ENCODE measurements around the gene KCNH2. TPM values are rescaled to one million over a fixed set of nuclear protein-coding genes. Genes with fewer than 3 reads are reported as not detected.

Gene KCNH2
- total RNA-seq, 4 donors from 2014 or later = 0.15 to 1.1 (median 0.36) TPM

DNA sequence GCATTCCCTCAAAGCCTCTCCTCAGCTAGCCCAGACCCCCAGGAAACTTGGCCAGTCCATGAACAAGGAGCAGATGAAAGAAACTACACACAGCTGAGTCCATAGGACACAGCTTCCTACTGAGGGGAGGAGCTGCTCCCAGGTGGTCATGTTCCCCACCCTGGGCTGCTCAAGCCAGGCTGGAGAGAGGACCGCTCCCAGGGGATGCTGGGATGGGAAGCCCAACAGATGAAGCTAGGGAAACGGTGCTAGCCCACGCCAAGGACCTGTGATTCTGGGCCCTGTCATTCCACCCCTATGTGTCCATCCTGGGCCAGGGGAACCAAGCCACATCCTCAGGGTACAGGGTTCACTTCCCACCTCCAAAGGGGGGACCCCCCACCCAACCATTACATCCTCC is 19.0 kb downstream of the KCNH2 start:
- 75 to 82% methylated on average over 3 of the region's 3 CpGs for WGBS, 2 donors
- intact Hi-C loops (cut with DNase I; ENCODE audit: low total_unique reads) = no loop called here
- DNase-seq (ENCODE audit: low spot score in 2 of 2) = no peak
- H3K4me3 ChIP-seq (ENCODE audit: low read depth, poor library complexity, severe bottlenecking) = no peak overlapping the region
- TF ChIP-seq, protein P1, sequence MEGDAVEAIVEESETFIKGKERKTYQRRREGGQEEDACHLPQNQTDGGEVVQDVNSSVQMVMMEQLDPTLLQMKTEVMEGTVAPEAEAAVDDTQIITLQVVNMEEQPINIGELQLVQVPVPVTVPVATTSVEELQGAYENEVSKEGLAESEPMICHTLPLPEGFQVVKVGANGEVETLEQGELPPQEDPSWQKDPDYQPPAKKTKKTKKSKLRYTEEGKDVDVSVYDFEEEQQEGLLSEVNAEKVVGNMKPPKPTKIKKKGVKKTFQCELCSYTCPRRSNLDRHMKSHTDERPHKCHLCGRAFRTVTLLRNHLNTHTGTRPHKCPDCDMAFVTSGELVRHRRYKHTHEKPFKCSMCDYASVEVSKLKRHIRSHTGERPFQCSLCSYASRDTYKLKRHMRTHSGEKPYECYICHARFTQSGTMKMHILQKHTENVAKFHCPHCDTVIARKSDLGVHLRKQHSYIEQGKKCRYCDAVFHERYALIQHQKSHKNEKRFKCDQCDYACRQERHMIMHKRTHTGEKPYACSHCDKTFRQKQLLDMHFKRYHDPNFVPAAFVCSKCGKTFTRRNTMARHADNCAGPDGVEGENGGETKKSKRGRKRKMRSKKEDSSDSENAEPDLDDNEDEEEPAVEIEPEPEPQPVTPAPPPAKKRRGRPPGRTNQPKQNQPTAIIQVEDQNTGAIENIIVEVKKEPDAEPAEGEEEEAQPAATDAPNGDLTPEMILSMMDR (IDR thresholded peaks at IDR 0.05) = no peak
- TF ChIP-seq POLR2A (IDR thresholded peaks at IDR 0.05) = no peak

DNA sequence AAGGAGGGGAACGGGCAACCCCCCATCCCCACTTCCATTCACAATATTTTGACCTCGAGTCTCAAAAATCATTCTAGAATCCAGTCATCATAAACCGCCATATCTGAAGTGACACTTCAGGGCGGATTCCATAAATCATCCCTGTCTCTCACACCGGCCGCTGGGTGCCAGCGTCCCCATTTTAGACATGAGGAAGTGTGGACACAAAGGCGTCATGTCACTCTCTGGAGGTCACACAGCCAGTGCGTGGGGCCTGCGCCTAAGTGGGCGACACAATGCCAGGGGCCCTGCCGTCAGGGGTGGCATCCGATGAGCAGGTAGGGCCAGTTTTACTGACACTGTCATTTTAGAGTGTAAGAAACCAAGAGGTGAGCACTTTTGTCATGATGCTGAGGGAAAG is 19.5 kb downstream of the KCNH2 start:
- DNase-seq (ENCODE audit: low spot score in 2 of 2) = no peak

DNA sequence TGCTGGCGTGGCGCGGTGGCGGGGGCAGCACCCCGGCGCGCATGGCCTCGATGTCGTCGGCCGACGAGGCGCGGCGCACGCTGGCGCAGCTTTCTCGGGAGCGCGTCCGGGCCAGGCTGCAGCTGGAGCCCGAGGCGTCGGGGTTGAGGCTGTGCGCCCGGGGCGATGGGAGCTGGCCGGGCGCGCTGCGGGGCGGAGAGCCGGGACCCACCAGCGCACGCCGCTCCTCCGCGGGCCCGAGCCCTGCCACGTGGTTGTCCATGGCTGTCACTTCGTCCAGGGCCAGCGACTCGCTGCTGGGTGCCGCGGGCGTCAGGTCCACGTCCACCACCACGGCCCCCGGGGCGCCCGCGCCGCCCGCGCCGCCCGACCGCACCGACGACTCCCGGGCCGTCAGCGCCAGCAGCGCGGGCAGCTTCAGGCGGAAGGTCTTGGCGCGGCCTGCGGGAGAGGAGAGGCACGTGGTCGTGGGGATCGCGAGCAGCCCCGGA is 20.0 kb downstream of the KCNH2 start:
- no peak for DNase-seq (ENCODE audit: low spot score in 2 of 2)
- no peak overlapping the region for H3K4me3 ChIP-seq (ENCODE audit: low read depth, poor library complexity, severe bottlenecking)
- intact Hi-C loops (cut with DNase I; ENCODE audit: low total_unique reads) = no loop called here
- TF ChIP-seq, protein P1 (IDR thresholded peaks at IDR 0.05) = no peak
- TF ChIP-seq POLR2A (IDR thresholded peaks at IDR 0.05) = no peak
- WGBS, 2 donors = 8 to 26% methylated on average over 19 to 20 of the region's 74 CpGs

More for the DNA sequence above, 19.5 kb downstream of the KCNH2 start:
- TF ChIP-seq POLR2A (IDR thresholded peaks at IDR 0.05) = no peak
- TF ChIP-seq, protein P1 (IDR thresholded peaks at IDR 0.05) = no peak
- 50 to 57% methylated on average over 13 of the region's 13 CpGs for WGBS, 2 donors
- intact Hi-C loops (cut with DNase I; ENCODE audit: low total_unique reads) = no loop called here
- no peak overlapping the region for H3K4me3 ChIP-seq (ENCODE audit: low read depth, poor library complexity, severe bottlenecking)

- intact Hi-C loops (cut with DNase I; ENCODE audit: low total_unique reads) = no loop called here
- WGBS, 2 donors = 71 to 73% methylated on average over 26 of the region's 26 CpGs
- no peak for TF ChIP-seq POLR2A (IDR thresholded peaks at IDR 0.05)
- TF ChIP-seq, protein P1 (IDR thresholded peaks at IDR 0.05) = no peak
- H3K4me3 ChIP-seq (ENCODE audit: low read depth, poor library complexity, severe bottlenecking) = no peak overlapping the region
- no peak for DNase-seq (ENCODE audit: low spot score in 2 of 2)
These were observed 20.7 kb downstream of the KCNH2 start for GRCh38 chr7:150957133-150958020.

DNA sequence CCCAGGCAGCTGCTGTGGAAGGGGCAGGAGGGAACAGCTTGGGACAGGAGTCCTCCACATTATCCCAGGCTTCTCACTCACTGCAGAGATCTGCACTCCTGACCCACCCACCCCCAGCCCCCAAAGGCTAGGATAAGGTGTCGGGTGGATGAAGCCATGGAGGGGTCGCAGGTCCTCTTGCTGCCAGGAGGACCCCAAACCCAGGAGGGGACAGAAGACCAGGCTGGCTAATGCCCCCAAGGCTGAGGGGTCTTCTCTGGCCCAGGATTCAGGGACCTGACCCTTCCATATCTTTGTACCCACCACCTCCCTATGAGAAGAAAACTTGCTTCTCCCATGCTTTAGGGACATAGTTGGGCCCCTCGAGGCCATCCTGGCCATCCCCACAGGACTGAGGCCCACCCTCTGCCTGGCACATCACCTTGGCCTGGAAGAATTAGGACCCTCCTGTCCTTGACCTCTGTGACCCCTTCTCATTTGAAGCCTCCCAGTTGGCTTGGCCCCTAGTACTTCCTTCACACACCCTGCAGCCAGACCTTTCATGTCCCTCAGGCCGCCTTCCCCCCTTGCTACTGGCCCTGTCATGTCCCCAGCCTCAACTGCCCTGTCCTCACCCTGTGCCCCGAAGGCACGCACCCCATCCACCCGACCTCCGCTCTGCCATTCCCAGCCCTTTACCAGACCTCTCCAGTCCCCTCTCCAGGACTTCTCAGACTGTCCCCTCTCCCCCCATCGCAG is 21.6 kb downstream of the KCNH2 start:
- intact Hi-C loops (cut with DNase I; ENCODE audit: low total_unique reads) = no loop called here
- TF ChIP-seq, protein P1 (IDR thresholded peaks at IDR 0.05) = no peak
- no peak for TF ChIP-seq POLR2A (IDR thresholded peaks at IDR 0.05)
- no peak for DNase-seq (ENCODE audit: low spot score in 2 of 2)
- no peak overlapping the region for H3K4me3 ChIP-seq (ENCODE audit: low read depth, poor library complexity, severe bottlenecking)
- 87 to 93% methylated on average over 9 of the region's 9 CpGs for WGBS, 2 donors

Data from lower leg skin (tissue), 4 donors.